H1 (cell line): Measurements from ENCODE around the gene TRIP11.

Source experiments
- BCL11A ChIP-seq, 2 experiments: IDR thresholded peaks; one replicate each; pipeline ENCODE4 v1.6.1; 2011; ENCODE audit warnings: low read depth in 2 of 2, low read length in 2 of 2, mild to moderate bottlenecking in 2 of 2
- BRCA1 ChIP-seq: IDR thresholded peaks from 2 replicates; pipeline ENCODE4 v1.6.1; 2012; ENCODE audit warnings: low read depth, low read length, improper control_type of control experiment
- CBX8 ChIP-seq: fragments of 300-800, 300-1000 bp; sonication (generic); IDR thresholded peaks from 2 replicates; pipeline ENCODE4 v1.7.1; 2016; ENCODE audit warnings: low read depth, low read length, borderline replicate concordance
- CHD2 ChIP-seq: IDR thresholded peaks from 2 replicates; pipeline ENCODE4 v1.6.1; 2012; ENCODE audit warnings: low read length, improper control_type of control experiment
- CTCF ChIP-seq, 3 experiments: IDR thresholded peaks; 1 replicate in 2 of 3; 2 replicates in 1 of 3; pipeline versions ENCODE4 v1.5.1 to v1.6.1; 2011; ENCODE audit warnings: low read length in 3 of 3, mild to moderate bottlenecking in 3 of 3, inconsistent platforms in 2 of 3, low read depth in 1 of 3, moderate library complexity in 1 of 3; ENCODE audit not compliant: insufficient read depth in 1 of 3; ENCODE audit errors: control extremely low read depth in 1 of 3
- E2F6 ChIP-seq: IDR thresholded peaks from 2 replicates; pipeline ENCODE4 v1.6.1; 2012; ENCODE audit warnings: inconsistent platforms
- GTF2F1 ChIP-seq: IDR thresholded peaks from 2 replicates; pipeline ENCODE4 v1.6.1; 2012; ENCODE audit warnings: low read depth, low read length, improper control_type of control experiment, borderline replicate concordance
- POLR2A ChIP-seq, 2 experiments: IDR thresholded peaks; 1 replicate in 1 of 2; 2 replicates in 1 of 2; pipeline ENCODE4 v1.6.1; 2011; ENCODE audit warnings: low read depth in 2 of 2, low read length in 2 of 2, mild to moderate bottlenecking in 2 of 2; ENCODE audit errors: control extremely low read depth in 1 of 2
- POLR2AphosphoS5 ChIP-seq: IDR thresholded peaks from 2 replicates; pipeline ENCODE4 v1.6.1; 2011; ENCODE audit warnings: low read depth, low read length
- SAP30 ChIP-seq: fragments of 300-600 bp; sonication (generic); IDR thresholded peaks from 2 replicates; pipeline ENCODE4 v1.7.1; 2012; ENCODE audit warnings: low read length, moderate library complexity, mild to moderate bottlenecking, inconsistent platforms; ENCODE audit not compliant: insufficient read depth, insufficient replicate concordance
- TF ChIP-seq, protein P1 (sequence below): IDR thresholded peaks from 2 replicates; pipeline ENCODE4 v1.6.1; 2012; ENCODE audit warnings: low read length, inconsistent platforms

- TF ChIP-seq POLR2A (IDR thresholded peaks at IDR 0.05; ENCODE audit: control extremely low read depth in 1 of 2, low read depth in 2 of 2, low read length in 2 of 2): no peak
- TF ChIP-seq, protein P1, sequence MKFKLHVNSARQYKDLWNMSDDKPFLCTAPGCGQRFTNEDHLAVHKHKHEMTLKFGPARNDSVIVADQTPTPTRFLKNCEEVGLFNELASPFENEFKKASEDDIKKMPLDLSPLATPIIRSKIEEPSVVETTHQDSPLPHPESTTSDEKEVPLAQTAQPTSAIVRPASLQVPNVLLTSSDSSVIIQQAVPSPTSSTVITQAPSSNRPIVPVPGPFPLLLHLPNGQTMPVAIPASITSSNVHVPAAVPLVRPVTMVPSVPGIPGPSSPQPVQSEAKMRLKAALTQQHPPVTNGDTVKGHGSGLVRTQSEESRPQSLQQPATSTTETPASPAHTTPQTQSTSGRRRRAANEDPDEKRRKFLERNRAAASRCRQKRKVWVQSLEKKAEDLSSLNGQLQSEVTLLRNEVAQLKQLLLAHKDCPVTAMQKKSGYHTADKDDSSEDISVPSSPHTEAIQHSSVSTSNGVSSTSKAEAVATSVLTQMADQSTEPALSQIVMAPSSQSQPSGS: no peak
- TF ChIP-seq E2F6: no peak
- TF ChIP-seq BCL11A (IDR thresholded peaks at IDR 0.05; ENCODE audit: low read depth in 2 of 2, low read length in 2 of 2): no peak
- no peak for TF ChIP-seq CHD2
- no peak for TF ChIP-seq BRCA1
- TF ChIP-seq POLR2AphosphoS5: no peak
- no peak for TF ChIP-seq CTCF (IDR thresholded peaks at IDR 0.05; ENCODE audit: control extremely low read depth in 1 of 3, insufficient read depth in 1 of 3, low read depth in 1 of 3, low read length in 3 of 3)
- TF ChIP-seq SAP30: no peak
- no peak for TF ChIP-seq CBX8
- no peak for TF ChIP-seq GTF2F1
Measured at GRCh38 chr14:92005019-92005418, 34.8 kb downstream of the TRIP11 start.
